ENCODE results near the gene ALDH2. TPM values are rescaled to one million over a fixed set of nuclear protein-coding genes. Genes with fewer than 3 reads are reported as not detected.
"Not testable (repeated sequence)": the region's sequence is repeated elsewhere in the genome, so short reads cannot be mapped to it uniquely, and the experiment has no call there.

Gene ALDH2
- total RNA-seq, 1 experiment from 2014 or later = 0.36 TPM

DNA sequence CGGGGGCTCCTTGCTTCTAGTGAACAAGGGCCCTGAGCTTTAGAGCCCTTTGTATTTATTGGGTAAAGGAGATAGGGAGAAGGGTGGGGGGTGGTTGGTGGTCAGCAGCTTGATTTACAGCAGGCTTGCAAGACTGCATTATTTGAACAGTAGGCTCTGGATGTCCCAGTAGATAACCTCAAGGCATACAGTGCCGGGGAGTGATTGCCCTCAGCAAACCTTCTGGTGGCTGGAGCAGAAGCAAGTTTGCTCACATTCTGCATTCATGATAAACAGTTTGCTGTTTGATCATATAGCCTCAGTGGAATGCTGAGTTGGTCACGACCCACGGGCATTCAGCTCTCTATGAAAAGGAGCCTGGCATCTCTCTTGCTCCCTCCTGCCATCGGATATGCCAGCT is 58.8 kb downstream of the ALDH2 start:
- DNase-seq (ENCODE audit: low read depth) = no peak

DNA sequence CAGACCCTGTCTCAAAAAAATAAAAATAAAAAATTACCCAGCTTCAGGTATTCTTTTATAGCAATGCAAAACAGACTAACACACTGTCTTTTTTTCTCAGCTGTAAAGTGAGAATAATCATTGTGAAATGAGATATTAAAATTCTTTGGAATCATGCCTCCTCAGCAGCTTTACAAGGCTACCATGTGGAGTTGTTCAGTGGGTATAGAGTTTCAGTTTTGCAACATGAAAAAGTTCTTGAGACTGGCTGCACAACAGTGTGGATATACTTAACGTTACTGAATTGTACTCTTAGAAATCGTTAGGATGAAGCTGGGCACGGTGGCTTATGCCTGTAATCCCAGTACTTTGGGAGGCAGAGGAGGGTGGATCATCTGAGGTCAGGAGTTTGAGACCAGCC is 59.6 kb downstream of the ALDH2 start:
- no peak for DNase-seq (ENCODE audit: low read depth)

DNA sequence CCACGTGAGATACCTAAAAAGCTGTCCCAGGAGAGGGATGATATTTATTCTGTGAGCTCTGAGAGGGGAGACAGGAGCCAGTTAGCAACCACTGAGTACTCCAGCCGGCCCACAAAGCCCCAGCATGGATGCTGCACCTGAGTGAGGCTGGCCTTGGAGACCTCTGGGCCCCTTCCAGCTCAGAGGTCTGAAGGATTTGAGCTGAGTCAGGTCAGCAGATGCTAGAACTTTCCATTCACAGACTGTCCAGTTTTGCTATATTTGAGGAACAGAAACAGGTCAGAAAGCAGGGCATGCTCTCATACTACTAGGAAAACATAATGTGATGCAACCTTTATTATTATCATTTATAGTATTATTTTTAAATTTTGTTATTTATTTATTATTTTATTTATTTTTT is 60.3 kb downstream of the ALDH2 start:
- no peak for DNase-seq (ENCODE audit: low read depth)

DNA sequence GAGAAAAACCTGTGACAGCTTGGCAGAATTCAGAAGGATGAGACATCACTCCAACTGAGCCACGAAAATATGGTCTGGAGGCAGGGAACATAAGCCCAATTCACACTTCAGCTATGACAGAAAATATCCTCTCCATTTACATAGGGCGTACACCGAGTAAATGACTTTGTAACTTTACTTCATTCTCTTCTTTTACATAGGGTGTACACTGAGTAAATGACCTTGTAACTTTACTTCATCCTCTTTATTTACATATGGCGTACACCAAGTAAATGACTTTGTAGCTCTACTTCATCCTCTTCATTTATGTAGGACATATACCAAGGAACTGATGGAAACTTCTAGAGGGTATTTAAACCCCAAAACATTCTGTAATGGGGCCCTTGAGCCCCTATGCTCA is 61.2 kb downstream of the ALDH2 start:
- no peak for DNase-seq (ENCODE audit: low read depth)

DNA sequence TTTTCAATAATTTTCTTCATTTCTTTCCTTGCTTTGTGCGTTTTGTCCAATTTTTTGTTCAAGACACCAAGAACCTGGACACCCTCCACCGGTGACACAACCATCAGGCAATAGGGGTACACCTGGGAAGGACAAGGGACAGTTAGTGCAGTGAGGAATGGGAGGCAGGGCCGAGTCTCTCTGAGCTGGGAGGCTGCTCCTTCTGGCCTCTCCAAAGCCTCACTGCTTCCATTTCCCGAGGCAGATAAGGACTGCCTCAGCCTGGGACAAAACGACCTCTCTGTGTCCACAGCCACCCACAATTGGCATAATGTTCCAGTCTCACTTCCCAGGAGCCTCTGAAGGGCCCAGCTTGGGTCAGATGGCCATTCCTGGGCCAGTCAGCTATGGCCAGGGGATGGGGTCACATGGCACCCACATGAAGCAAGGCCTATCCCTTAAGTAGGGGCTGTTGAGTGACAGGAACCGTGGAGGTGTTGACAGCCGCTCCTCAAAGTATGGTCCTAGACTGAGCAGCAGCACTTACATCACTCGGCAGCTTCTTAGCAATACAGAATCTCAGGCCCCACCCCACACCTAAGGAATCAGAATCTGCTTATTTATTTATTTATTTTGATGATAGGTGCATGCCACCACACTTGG is 61.7 kb downstream of the ALDH2 start:
- DNase-seq (ENCODE audit: low read depth) = no peak

DNA sequence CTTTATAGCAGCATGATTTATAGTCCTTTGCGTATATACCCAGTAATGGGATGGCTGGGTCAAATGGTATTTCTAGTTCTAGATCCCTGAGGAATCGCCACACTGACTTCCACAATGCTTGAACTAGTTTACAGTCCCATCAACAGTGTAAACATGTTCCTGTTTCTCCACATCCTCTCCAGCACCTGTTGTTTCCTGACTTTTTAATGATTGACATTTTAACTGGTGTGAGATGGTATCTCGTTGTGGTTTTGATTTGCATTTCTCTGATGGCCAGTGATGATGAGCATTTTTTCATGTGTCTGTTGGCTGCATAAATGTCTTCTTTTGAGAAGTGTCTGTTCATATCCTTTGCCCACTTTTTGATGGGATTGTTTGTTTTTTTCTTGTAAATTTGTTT is 62.9 kb downstream of the ALDH2 start:
- DNase-seq (ENCODE audit: low read depth) = not testable (repeated sequence)

DNA sequence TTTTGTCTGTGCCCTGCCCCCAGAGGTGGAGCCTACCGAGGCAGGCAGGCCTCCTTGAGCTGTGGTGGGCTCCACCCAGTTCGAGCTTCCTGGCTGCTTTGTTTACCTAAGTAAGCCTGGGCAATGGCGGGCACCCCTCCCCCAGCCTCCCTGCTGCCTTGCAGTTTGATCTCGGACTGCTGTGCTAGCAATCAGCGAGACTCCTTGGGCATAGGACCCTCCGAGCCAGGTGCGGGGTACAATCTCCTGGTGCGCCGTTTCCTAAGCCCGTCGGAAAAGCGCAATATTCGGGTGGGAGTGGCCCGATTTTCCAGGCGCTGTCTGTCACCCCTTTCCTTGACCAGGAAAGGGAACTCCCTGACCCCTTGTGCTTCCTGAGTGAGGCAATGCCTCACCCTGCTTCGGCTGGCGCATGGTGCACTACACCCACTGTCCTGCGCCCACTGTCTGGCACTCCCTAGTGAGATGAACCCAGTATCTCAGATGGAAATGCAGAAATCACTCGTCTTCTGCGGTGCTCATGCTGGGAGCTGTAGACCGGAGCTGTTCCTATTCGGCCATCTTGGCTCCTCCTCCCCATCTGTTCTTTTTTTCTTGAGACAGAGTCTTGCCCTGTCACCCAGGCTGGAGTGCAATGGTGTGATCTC is 68.1 kb downstream of the ALDH2 start:
- DNase-seq (ENCODE audit: low read depth) = not testable (repeated sequence)

DNA sequence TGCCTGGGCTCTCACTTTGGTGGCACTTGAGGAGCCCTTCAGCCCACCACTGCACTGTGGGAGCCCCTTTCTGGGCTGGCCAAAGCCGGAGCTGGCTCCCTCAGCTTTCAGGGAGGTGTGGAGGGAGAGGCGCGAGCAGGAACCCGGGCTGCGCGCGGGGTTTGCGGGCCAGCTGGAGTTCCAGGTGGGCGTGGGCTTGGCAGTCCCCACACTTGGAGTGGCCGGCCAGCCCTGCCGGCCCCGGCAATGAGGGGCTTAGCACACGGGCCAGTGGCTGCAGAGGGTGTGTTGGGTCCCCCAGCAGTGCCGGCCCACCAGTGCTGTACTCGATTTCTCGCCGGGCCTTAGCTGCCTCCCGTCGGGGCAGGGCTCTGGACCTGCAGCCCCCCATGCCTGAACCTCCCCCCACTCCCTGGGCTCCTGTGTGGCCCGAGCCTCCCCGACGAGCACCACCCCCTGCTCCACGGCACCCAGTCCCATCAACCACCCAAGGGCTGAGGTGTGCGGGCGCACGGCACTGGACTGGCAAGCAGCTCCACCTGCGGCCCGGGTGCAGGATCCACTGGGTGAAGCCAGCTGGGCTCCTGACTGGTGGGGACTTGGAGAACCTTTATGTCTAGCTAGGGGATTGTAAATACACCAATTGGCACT is 68.9 kb downstream of the ALDH2 start:
- not testable (repeated sequence) for DNase-seq (ENCODE audit: low read depth)

DNA sequence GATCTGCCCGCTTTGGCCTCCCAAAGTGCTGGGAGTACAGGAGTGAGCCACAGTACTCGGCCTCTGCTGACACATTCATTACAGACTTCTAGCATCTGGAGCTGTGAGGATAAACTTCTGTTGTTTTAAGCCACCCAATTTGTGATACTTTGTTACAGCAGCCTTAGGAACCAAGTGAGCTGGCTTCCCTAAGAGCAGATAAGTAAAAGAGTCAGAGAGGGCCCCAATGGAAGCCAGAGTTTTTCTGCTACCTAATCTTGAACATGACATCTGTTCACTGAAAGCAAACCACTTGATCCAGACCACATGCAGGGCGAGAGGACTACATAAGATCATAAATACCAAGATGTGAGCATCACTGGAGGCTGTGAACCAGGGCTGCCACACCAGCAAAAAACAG is 71.6 kb downstream of the ALDH2 start:
- no peak for DNase-seq (ENCODE audit: low read depth)

DNA sequence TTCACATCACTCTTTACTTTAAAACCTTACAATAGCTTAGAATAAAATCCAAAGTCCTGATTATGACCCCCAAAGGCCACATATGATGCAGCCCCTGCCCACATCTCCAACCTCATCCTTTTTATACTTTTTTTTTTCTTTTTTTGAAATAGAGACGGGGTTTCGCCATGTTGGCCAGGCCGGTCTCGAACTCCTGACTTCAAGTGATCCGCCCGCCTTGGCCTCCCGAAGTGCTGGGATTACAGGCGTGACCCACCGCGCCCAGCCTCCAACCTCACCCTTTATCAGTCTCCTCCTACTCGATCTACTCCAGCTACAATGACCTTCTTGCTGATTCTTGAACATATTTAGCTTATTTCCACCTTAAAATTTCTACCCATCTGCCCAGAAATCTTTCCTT is 74.1 kb downstream of the ALDH2 start:
- no peak for DNase-seq (ENCODE audit: low read depth)

DNA sequence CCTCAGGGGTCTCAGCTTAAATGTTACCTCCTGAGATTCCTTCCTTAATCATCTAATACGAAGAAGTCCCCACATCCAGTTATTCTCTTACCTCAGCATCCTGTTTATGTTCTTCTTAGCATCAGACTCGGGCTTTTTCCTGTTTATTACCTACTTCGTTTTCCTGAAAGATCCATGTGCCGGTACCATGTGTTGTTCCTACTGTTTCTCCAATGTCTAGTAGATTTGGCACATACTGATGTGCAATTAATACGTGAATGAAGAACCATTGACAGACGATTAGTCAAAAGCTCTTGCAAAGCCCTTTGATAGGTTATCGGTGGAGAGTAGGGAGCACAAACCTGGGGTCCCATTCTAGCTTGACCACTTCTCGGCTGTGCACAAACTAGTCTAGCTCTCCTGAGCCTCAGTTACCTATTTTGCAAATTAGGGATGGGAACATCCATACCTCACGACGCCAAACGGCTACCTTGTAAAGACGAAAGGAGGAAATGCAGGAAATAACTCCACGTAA is 74.6 kb downstream of the ALDH2 start:
- DNase-seq (ENCODE audit: low read depth) = peak; percentile 7

DNA sequence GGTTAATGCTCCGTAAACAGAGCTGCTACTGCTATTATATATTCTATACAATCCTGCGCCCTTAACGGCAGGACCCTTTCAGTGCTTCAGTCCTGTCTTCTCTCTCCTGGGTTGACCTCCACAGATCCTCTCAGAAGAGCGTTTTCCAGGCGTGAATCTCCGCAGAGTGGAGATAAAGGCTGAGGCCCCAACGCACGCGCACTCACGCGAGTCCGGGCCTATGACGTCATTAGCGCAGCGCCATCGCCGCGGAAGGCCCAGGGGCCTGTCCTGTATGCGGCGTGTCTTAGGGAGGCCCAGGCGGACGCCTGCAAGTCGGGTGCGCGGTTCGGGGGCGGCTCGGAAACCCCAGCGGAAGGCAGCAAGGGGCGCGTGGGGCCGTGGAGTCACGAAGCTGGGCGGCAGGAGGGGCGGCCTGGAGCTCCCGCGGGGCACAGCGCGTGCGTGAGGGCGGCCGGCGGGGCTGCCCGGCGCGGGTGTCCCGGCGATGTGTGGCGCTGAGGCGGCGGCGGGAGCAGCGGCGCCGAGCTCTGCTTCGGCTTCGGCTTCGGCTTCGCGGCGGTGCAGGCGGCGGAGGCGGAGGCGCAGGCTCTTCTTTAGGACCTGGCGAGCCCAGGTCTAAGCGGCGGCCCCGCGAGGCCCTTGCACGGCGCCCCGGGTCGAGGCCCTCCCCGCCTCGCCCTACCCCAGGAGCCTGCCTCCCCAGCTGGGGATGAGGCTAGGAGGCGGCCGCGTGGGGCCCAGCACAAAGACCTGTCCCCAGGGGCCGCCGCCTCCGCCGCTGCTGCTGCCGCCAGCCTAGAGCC is 75.2 kb downstream of the ALDH2 start, which contains the start of gene MAPKAPK5:
TSS of gene MAPKAPK5 (plus strand) at position 479 of the 806 bp plus-strand sequence. CDS start 506 bp downstream, outside the sequence.
- DNase-seq (ENCODE audit: low read depth) = peak; percentile 90

DNA sequence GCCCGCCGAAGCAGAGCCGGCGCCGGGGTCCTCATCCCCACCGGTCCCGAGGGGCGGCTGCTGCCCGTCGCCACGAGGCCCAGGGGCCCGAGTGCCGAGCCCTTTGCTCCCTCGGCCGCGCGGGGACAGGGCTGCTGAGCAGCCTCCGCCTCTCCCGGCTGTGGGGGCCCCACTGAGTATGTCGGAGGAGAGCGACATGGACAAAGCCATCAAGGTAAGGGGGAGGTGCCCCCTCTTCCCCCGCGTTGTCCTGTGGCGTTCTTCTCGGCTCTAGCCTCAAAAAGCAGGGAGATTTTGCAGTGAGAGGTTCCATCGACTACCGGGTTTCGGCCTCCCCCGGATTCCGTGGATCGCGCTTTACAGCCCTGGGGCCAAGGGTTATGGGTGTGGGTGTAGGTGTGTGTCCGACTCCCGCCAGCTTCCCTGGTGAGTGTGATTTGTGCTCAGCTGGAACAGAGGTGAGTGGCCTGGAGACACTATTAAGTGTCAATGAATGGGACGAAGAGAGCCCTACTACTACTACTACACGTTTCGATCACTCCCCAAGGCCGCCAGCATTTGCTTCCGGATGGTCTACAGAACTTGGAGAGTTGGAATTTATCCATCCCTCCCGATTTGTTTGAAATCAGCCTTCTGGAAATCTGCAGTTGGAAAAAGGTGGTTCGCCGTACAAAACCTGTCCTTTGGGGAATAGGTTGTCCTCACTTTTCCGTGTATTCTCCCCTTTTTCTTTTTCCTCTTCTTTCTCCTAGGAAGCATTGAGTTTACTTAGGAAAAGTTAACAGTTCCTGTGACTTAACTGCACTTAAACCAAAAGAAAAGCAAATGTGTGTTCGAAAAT is 76.0 kb downstream of the ALDH2 start:
- peak; percentile 11 for DNase-seq (ENCODE audit: low read depth)

DNA sequence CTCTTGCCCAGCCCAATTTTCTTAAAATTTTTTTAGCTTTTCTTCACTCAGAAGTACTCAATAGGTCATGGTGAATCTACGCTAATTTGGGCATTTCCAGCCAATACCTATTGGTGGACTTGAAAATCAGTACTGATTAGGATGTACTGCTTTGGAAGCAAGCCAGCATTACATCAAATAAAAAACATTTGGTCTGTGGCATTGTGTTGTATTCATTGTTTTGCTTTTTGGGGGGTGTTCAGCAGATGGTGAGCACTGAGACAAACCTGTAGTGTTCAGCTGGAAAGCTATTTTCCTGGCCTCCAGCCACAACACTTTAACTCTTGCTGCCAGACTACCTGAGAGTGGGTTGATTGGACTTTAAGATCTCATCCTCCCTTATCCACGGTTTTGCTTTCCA is 79.3 kb downstream of the ALDH2 start:
- DNase-seq (ENCODE audit: low read depth) = no peak

DNA sequence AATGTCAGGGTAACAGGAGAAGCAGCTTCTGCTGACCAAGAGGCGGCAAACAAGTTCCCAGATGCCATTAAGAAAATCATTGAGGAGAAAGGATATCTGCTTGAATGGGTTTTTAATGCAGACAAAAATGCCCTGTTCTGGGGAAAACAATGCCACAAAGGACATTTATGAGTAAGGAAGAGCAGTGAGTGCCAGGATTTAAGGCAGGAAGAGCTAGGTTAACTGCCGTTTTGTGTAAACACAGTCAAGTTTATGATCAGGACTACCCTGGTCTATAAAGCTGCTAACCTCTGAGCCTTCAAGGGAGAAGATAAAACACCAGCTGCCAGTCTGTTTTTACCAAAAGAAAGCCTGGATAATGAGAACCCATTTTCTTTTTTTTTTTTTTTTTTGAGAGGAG is 83.8 kb downstream of the ALDH2 start:
- DNase-seq (ENCODE audit: low read depth) = no peak

DNA sequence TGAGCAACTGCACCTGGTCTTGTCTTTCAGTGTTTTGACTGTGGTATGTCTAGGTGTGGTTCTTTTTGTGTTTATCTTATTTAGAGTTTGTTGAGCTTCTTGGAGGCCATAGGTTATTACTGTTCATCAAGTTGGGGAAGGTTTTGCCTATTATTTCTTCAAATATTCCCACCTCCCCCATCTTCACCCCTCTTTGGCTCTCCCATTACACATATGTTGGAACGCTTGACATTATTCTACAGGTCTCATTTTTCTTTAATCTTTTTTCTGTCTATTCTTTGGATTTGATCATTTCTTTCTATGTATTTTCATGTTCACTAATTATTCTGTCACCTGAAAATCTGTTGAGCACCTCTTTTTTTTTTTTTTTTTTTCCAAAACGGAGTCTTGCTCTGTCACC is 91.5 kb downstream of the ALDH2 start:
- no peak for DNase-seq (ENCODE audit: low read depth)

DNA sequence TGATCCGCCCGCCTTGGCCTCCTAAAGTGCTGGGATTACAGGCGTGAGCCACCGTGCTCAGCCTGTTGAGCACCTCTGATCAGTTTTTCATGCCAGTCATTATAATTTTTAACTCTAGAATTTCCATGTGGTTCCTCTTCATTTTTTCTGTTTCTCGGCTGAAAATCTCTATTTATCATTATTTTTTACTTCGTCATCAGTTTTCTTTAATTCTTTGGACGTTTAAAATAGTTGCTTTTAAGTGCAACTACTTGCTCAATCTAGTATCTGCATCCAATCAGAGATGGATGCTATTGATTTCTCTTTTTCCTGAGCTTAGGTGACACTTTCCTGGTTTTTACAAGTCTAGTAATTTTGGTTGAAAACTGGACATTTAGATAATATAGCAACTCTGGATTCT is 92.0 kb downstream of the ALDH2 start:
- DNase-seq (ENCODE audit: low read depth) = no peak

DNA sequence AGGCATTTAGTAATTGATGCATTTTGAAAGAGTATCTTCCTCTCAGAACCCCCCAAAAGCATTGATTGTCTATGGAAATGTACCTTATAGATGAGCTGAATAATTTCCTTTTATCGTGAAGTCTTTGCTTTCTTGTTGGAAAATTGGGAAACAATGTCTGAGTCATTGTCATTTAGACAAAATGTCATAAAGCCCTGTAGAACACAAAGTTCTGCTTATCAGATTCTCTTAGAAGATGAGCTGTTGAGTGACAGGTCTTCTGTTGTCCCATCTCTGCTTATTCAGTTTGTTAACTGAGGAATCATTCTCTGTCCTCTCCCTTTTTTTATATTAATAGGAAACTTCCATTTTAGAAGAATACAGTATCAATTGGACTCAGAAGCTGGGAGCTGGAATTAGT is 98.2 kb downstream of the ALDH2 start:
- DNase-seq (ENCODE audit: low read depth) = no peak

Measured in RPMI7951 (cell line).